ENCODE measurements around the gene CENPC.
"Not testable (repeated sequence)": the region's sequence is repeated elsewhere in the genome, so short reads cannot be mapped to it uniquely, and the experiment has no call there.

Gene CENPC, protein sequence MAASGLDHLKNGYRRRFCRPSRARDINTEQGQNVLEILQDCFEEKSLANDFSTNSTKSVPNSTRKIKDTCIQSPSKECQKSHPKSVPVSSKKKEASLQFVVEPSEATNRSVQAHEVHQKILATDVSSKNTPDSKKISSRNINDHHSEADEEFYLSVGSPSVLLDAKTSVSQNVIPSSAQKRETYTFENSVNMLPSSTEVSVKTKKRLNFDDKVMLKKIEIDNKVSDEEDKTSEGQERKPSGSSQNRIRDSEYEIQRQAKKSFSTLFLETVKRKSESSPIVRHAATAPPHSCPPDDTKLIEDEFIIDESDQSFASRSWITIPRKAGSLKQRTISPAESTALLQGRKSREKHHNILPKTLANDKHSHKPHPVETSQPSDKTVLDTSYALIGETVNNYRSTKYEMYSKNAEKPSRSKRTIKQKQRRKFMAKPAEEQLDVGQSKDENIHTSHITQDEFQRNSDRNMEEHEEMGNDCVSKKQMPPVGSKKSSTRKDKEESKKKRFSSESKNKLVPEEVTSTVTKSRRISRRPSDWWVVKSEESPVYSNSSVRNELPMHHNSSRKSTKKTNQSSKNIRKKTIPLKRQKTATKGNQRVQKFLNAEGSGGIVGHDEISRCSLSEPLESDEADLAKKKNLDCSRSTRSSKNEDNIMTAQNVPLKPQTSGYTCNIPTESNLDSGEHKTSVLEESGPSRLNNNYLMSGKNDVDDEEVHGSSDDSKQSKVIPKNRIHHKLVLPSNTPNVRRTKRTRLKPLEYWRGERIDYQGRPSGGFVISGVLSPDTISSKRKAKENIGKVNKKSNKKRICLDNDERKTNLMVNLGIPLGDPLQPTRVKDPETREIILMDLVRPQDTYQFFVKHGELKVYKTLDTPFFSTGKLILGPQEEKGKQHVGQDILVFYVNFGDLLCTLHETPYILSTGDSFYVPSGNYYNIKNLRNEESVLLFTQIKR

DNA sequence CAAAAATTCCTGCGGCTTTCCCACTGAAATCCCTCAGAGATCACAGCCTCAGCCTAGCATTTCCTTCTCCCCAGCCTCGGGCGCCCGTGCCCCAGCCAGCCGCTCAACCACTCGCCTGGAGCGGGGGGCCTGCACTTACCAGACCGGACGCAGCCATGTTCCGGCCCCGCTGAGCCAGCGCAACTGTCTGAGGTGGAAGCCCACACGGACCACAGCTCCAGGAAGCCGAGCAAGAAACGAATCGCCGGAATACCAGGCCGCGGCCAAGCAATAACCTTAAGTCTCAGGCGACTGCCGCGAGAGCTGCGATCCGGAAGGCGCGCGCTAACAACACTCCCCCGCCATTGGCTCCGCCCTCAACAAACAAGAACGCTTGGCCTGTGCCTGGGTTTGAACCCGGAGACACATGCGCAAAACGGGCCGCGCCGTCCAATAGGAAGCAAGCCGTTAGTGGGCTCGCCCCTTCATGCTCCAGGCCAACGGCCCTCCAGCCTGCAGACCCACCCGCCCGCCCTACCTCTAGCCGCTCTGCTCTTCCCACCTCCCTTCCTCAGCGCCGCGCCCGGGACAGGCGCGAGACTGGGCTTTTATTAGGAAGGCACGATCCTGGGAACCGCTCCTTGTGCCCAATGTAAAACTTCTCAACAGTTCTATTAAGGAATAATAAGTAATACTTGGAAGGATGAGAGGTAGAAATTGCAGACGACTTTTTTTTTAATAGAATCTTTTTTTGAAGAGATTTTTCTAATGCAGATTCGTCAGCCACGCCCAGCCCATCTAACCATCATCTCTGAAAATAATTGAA lies at the start of gene CENPC:
TSS of gene CENPC (minus strand) at position 305 of the 805 bp plus-strand sequence. CDS start at position 157, 148 bp downstream.
- peak; percentile 90 for DNase-seq

DNA sequence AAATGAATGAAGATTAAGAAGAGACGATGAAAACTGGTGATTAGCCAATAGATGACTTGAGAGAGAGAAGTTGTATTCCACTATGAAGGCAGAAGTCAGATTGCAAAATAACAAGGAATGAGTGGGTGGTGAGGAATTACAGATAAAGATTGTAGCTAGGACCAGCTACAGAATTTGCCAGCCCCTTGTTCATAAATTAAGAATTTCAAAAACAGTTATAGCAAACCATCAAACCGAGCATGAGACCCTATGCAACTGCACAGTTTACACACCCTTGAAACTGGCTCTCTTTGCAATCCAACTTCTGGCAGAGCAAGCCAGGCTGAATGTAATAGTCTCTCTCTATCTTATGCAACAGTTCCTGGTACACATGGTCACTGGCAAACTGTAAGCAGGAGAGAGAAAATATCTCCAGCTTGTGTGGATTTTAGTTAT lies 48.5 kb upstream of the CENPC start:
- DNase-seq: no peak

DNA sequence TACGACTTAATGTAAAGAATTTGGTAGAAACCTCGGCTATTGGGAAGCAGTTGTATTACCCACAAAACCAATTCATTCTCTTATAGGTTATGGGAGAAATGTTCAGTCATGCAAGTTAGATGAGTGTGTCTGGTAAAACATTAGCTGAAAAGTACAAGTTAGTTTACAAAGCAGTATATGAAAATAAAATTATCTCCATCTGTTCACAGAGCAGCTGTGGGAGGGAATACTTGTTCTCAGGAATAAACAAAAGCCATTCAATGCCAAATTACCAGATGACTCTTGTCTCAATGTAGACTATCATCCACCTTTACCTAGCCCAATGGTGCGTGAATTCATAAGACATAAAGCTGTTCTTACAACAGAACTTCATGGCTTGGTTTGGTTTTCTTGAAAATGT lies 41.9 kb upstream of the CENPC start:
- no peak for DNase-seq

DNA sequence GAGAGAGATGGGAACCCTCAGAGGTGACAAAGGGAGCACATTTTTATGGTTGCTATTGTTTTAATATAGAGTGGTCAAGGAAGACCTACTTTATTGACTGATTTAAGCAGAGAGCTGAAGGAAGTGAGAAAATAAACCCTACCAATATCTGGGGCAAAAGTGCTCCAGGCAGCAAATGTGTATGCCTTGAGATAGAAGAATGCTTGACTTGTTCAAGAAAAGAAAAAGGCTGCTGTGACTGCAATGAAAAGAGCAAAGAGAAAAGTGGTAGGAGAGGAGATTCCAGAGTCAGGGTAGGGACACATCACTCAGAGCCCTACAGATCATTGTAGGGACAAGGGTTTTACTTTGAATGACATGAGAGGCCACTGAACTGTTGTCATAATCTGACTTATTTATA lies 39.2 kb upstream of the CENPC start:
- DNase-seq: no peak

DNA sequence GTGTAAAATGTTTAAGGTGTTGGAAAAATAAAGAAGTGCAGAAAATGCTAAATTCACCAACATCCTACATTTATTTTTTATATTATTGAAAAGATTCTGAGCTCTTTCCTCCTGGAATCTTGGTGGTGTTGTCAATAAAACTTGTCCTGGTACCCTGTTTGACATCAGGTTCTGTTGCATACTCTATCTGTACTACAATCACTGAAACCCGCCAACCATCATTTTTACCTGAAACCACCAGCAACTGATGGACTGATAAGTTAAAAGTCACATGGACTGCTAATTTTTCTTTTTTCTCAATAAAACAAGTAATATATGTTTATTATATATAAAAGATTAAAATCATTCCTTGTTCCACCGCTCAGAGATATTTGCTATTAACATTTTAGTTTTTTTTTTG lies 36.6 kb upstream of the CENPC start:
- DNase-seq: no peak

DNA sequence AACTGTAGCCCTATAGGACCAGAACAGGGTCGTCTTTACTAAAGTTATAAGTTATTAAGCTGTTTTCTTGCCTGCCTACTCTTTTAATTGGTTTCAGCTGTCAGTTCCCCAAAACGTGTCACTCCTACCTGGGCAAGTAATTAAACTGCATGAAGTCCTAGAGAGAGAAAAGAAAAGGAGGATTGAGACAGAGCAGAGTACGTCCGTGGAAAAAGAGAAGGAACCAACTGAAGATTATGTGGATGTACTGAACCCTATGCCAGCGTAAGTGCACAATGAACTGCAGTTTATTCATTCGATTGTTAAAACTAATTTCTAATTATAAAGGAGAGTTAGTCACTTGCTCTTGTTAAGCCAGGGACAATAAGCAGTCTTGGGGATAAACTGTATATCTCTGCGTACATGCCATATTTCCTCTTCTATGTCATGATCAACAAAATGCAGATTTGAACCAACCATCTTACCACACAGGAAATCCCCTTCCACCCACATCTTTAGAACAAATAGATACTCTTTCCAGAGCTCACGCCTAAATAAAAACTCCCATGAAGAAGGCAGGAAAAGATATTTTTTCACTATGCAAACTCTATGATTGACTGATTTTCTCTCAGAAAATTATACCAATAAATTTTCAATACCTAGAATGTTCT lies 36.0 kb upstream of the CENPC start:
- DNase-seq: no peak

DNA sequence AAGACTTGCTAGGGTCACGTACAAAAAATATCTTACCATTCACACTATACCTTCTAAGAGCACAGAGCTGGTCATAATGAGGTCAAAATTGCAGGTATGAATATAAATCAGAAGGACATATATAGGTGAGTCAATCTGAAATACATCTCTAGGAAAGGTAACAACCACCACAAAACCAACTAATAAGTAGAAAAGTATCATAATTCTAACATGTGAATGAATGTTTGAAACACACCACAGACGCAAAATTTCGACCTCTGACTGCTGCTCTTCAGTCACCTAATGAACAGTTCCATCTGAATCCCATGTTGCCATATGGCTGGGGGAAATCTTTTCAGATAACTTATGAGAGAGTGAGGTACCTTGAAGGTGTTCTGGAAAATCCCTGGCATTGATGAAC lies 35.3 kb upstream of the CENPC start:
- no peak for DNase-seq

DNA sequence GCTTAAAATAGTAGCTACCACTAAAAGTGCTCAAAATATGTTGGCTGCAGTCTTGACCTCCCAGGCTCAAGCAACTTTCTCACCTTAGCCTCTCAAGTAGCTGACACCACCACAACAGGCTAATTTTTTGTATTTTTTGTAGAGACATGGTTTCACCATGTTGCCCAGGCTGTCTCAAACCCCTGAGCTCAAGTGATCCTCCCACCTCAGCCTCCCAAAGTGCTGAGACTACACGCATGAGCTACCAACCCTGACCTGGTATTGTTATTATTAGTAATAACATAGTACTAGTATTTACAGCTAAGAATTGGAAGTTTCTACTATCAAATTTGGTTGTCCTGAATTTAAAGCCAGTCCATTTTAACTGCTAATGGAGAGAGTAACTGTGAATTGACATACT lies 31.2 kb upstream of the CENPC start:
- DNase-seq: no peak

DNA sequence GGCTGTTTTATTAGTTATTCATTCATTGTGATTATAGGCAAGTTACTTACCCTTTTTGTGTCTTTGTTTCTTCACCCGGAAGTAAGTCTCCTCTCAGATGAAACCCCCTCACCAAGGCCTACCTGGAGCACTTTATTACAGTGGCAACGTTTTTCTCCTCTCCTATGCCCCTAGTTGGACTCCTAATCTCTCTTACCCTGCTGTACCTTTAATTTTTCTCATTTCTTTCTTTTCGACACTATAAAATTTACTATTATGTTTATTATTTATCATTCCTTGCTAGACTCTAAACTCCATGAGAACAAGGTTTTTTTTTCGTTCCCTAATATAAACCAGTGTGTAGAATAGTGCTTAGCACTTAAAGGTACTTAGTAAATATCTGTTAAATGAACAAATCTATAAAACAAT lies 30.8 kb upstream of the CENPC start:
- DNase-seq: no peak

DNA sequence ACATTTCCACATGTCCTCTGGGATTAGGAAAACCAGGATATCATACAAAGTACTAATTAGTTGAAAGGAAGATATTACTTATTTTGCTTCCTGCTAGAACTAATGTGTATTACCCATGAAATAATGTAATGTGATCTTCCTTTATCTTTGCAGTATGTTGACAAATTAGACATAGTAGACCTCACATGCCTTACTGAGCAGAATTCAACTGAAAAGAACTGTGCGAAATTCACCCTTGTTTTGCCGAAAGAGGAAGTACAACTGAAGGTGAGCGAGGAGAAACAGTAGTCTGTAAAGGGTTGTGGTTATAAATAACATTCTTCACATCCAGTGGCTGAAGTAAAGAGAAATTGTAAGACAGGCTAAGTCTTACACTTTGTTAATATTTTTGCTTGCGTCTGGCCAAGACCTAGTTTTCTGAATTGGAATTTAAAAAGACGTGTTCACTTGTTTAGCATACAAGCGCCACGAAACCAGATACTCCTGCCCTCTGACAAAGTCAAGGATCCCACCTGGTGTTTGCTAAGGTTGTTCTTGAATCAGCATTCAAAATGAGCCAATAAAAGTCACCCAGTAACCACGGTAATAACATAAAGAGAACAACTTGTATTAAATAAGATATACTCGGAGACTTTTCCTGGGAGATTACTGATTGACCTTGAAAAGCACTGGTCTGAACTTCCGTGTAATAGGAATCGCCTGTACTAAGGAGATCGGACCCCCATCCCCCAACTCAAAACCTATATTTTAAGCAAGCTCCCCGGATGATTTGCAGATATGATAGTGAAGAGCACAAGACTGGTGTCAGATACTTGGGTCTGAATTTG lies 30.1 kb upstream of the CENPC start:
- DNase-seq: no peak

DNA sequence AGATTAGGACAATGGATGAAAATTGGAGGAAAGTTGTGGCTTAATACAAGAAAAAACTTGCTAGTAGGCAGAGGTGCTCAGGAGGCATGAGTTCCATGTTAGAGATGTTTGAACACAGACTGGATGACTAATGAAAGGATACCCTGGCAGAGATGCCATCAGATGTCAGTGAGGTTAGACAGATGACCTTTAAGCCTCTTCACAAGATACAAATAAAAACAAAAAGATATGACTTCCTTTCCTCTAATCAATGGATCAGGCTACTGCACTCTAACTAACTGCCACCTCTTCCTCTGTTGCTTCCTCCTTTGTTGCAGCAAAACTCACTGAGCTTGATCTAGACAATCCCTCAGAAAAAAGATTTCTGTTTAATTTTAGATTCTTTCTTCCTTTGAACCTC lies 27.9 kb upstream of the CENPC start:
- DNase-seq: no peak

DNA sequence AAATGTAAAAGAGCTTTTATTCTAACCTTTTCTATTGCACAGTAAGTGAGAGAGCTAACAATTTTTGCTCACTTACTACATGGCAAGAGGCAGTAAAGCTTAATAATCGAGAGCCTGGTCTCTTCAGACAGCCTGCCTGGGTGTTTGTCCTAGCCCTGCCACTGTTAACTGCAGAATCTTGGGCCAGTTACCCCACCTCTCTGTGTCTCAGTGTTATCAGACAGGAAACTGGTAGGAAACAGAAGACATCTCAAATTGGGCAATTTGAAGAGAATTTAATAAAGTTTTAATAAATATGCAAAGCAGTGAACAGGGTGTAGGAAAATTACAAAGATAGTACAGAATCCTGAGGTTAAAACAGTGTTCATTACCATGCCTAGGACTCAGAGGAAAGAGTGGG lies 26.7 kb upstream of the CENPC start:
- DNase-seq: no peak

DNA sequence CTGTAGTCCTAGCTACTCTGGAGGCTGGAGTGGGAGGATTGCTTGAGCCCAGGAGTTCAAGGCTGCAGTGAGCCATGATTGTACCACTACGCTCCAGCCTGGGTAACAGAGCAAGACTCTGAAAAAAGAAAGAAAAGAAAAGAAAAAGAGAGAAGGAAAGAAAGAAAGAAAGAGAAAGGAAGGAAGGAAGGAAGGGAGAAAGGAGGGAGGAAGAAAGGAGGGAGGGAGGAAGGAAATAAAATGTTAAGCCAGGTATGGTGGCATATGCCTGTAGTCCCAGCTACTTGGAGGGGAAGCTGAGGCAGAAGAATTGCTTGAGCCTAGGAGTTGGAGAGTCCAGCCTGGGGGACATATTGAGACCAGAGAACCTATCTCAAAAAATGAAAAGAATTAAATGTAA lies 25.2 kb upstream of the CENPC start:
- DNase-seq: no peak

DNA sequence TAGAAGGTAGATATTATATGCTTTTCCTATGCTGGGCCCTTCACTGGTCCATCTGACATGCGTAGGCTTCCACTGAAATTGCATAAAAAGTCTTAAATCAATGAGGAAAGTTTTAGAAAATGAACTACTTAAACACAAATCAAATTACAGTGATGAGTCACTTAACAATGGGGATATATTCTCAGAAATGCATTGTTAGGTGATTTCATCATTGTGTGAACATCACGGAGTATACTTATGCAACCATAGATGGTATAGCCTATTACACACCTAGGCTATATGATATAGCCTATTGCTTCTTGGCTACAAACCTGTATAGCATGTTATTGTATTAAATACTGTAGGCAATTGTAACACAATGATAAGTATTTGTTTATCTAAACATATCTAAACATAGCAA lies 23.5 kb upstream of the CENPC start:
- DNase-seq: no peak

DNA sequence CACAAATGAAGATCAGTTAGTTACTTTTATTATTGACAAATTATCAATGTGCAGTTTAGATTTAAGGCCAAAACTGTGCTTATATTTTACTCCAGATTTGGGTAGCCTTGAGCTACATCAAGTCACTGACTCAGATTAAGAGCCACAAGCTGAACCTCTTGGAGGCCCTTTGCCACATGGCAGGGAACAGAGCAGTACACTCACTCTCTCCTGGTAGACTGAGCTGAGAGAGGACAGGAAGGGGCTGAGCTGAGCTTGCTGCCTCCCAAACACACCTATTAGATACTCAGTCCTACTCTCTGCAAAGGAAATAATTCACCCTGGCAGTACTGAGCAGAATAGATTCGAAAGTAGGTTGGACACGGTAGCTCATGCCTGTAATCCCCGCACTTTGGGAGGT lies 21.0 kb upstream of the CENPC start:
- no peak for DNase-seq

DNA sequence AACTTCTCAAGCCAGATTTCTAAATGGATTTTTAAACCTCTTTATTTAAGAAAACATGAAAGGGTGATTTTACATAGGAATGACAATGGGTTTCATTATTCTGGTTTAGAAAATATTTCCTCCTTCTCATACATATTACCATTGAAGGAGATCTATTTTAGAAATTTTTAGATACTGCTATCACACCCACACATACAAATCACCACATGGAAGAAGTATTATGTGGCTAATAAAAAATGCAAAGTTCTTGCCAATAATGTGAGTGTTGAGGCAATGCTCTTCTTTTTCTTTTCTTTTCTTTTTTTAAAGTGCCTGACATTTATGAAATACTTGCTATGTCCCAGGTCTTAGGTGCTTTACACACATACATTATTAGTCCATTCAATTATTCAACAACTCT lies 20.0 kb upstream of the CENPC start:
- DNase-seq: no peak

DNA sequence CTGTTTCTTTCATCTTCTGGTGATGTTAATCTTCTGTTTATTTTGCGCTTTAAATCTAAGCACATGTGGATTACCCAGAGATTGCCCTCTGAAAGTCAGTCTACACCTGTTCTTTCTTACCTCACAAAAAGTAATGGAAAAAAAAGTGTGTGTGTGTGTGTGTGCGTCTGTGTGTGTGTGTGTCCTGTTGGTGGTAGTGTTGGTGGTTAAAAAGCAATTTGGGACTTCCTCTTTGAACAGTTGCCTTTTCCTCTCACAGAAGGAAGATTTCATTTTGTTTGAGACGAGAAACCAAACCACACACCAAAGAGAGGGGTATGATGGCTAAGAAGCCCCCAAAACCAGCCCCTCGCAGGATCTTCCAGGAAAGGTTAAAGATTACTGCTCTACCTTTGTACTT lies 13.2 kb upstream of the CENPC start, which contains the start of gene STAP1:
TSS of gene STAP1 (plus strand) at position 235 of the 400 bp plus-strand sequence. CDS start at position 318, 83 bp downstream.
- no peak for DNase-seq

DNA sequence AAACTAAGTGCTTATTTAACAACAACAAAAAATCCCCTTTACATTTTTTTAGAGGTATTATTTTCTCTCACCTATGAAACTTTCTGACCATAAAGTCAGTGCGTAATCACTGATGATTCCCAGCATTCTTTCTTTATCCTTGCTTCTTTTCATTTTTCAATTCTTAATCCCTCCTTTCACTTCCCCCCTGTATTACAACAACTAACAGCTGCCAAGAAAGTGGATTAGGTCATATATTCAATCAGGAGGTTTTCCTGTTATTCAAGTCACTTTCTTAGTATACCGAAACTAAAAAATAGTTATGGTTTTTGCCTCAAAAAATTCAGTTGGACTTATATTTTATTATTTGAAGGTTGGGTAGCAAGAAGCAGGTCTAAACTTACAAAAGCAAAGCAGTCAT lies 11.1 kb upstream of the CENPC start:
- no peak for DNase-seq

DNA sequence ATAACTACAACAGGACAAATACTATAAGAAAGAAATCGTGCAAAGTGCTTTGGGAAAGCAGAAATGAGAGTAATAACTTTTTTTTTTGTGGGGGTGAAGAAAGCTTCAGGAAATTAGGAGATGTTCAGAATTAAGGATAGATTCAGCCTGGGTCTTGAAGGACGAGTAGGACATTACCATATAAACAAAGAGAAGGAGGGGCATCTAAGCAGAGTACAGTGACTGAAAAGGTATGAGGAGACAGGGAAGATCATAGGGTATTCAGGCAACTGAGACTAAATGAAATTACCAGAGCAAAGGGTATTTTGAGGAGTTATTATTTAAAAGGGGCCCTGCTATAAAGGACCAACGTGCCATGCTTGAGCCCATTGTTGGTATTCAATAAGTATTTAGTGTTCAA lies 10.1 kb upstream of the CENPC start:
- DNase-seq: no peak

DNA sequence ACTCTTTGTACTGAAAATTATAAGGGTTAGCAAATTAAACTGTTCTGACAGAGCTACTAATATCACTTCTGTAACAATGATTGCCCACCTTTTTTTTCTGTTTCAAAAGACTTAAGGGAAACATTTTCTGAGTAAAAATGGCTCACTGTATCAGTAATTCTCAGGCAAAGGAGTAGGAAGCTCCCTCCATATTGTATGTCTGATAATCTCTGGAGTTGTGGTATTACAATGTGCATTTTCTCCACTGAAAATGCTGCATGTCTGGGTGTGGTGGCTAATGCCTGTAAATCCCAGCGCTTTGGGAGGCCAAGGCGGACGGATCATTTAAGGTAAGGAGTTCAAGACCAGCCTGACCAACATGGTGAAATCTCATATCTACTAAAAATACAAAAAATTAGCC lies 8.8 kb upstream of the CENPC start:
- no peak for DNase-seq

DNA sequence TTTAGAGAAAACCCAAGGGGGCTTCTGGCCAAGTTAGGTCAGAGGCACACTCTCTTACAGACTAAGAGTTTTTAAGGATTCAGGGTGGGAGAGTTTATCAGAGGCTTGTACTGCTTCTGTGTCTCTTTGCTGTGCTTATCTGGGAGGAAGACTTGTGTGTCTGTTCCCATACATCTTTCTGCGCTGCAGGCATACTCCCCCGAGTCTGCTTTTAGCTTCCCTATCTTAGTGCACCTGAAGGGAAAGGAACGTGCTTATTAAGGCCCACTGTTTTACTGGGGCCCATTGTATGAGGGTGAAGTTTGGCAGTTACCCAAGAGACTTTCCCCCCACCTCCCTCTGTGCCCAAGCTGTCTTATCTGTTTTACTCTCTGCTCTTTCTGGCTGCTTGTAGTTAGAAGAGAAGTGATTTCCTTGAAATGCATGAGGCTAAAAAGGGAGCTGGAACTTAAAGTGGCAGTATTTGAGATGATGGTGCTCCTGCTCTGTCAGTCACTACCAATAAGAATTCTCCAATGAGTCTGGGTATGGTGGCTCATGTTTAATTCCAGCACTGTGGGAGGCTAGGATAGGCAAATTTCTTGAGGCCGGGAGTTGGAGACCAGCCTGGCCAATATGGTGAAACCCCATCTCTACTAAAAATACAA lies 7.0 kb upstream of the CENPC start:
- not testable (repeated sequence) for DNase-seq

Data from NCI-H446 treated with DMSO at 0.1 percent for 48 hours (cell line).